Activated CD8-positive, alpha-beta T cell treated with anti-CD3 and anti-CD28 coated beads for 36 hours (primary cell): Measurements from ENCODE around the gene HHEX. TPM values are rescaled to one million over a fixed set of nuclear protein-coding genes. Genes with fewer than 3 reads are reported as not detected.

Source experiments
- ATAC-seq: fragments of 200-7000 bp; cut with Tn5 transposase; one replicate; pipeline ENCODE4 v1.10.0; 2021; ENCODE audit warnings: mild to moderate bottlenecking, moderate library complexity
- CTCF ChIA-PET: fragments of 350-600 bp; sonication (Branson Sonifier 250); formaldehyde crosslinking; loops from one replicate; lab custom pipeline; 2021; ENCODE audit warnings: antibody characterized with exemption; lab: Charles Lee
- POLR2A ChIA-PET: fragments of 350-600 bp; sonication (Branson Sonifier 250); formaldehyde crosslinking; loops from one replicate; lab custom pipeline; 2021; ENCODE audit warnings: antibody characterized with exemption; lab: Charles Lee
- DNase-seq: peaks from one replicate; pipeline ENCODE4 v3.0.0-alpha.2; 2020
- H3K27ac Mint-ChIP-seq: one replicate; pipeline ENCODE4 v1.8.0; 2021; ENCODE audit warnings: mild to moderate bottlenecking, mixed read lengths
- H3K27me3 Mint-ChIP-seq: one replicate; pipeline ENCODE4 v1.8.0; 2021; ENCODE audit warnings: mixed read lengths
- H3K36me3 Mint-ChIP-seq: one replicate; pipeline ENCODE4 v1.8.0; 2021; ENCODE audit warnings: low read depth, mixed read lengths
- H3K4me1 Mint-ChIP-seq: one replicate; pipeline ENCODE4 v1.8.0; 2021; ENCODE audit warnings: low read depth, mixed read lengths
- H3K4me3 Mint-ChIP-seq: one replicate; pipeline ENCODE4 v1.8.0; 2021; ENCODE audit warnings: mild to moderate bottlenecking, moderate library complexity, mixed read lengths
- H3K9me3 Mint-ChIP-seq: one replicate; pipeline ENCODE4 v1.8.0; 2021; ENCODE audit warnings: mixed read lengths
- intact Hi-C: fragments of 100-400 bp; cut with micrococcal nuclease; formaldehyde crosslinking; loops from one replicate; pipeline ENCODE4 v1.10.0; 2022
- total RNA-seq, 2 experiments: library from RNA; stranded (reverse); gene quantifications; one replicate each; pipeline ENCODE4 v1.2.3, GENCODE V29; 2021
- TF ChIP-seq, protein P1 (sequence below): fragments of 200-600 bp; IDR thresholded peaks from one replicate; pipeline ENCODE4 v1.8.0; 2022; ENCODE audit warnings: antibody characterized with exemption, mild to moderate bottlenecking

HHEX gene
- total RNA-seq, 2 experiments from 2014 or later: 0.34 to 0.58 TPM

- Mint-ChIP-seq H3K27me3 (peaks cover 62% of the 10 kb centered on the region), H3K4me1 (peaks cover 22% of the 10 kb centered on the region), H3K36me3 (no peaks in the 10 kb centered on the region), H3K4me3 (peak overlapping the region; percentile 50), H3K9me3 (peaks cover 2% of the 10 kb centered on the region), H3K27ac (no peak overlapping the region)
- DNase-seq: peak; percentile 22
- POLR2A ChIA-PET: interaction anchor here (1.0 to 1.1 kb wide), 2 partner anchors 8 to 115 kb away, joined by 3 read pairs; partner anchors contain the start of gene IDE
- TF ChIP-seq, protein P1, sequence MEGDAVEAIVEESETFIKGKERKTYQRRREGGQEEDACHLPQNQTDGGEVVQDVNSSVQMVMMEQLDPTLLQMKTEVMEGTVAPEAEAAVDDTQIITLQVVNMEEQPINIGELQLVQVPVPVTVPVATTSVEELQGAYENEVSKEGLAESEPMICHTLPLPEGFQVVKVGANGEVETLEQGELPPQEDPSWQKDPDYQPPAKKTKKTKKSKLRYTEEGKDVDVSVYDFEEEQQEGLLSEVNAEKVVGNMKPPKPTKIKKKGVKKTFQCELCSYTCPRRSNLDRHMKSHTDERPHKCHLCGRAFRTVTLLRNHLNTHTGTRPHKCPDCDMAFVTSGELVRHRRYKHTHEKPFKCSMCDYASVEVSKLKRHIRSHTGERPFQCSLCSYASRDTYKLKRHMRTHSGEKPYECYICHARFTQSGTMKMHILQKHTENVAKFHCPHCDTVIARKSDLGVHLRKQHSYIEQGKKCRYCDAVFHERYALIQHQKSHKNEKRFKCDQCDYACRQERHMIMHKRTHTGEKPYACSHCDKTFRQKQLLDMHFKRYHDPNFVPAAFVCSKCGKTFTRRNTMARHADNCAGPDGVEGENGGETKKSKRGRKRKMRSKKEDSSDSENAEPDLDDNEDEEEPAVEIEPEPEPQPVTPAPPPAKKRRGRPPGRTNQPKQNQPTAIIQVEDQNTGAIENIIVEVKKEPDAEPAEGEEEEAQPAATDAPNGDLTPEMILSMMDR: no peak
- CTCF ChIA-PET: no interaction called here
- ATAC-seq: peak; percentile 9
- intact Hi-C loops: no loop called here
Observed at GRCh38 chr10:92688927-92689662, 660 bp upstream of the HHEX start.

DNA sequence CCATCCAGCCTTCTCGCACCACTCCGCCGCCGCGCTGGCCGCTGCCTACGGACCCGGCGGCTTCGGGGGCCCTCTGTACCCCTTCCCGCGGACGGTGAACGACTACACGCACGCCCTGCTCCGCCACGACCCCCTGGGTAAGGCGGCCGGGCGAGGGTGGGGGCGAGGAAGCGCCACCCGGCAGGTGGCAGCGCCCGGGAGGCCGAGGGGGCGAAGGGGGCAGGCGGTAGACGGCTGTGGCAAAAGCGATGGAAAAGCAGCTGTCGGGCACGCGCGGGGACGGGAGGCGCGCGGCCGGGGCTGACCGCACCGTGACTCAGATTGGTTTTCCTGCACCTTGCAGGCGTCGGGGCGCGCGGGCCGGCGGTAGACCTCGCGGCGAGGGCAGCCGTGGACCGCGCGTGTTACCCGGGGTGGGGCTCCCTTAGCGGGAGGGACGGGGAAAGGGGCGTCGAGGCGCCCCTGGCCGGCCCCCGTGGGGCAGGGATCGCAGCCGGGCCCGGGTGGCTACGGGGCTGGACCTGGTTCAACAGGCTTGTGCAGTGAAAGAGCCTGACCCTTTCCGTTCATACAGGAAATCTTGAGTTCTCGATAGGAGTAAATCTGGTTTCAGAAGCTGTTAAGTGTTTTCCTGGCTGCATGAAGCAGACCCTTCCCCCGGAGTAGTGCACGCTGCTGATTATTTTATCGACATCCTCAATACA is 608 bp downstream of the HHEX start:
- H3K4me3 Mint-ChIP-seq: peak overlapping the region; percentile 46
- ATAC-seq (peak; percentile 66), DNase-seq (peak; percentile 80)
- no peak overlapping the region for H3K27ac Mint-ChIP-seq
- peaks cover 59% of the 10 kb centered on the region for H3K27me3 Mint-ChIP-seq
- intact Hi-C loops: loop anchor here (10.0 kb wide), 1 partner anchor 384 kb away; the partner anchor contains the start of gene CYP26A1
- ChIA-PET POLR2A (interaction anchor here (0.6 to 0.9 kb wide), 3 partner anchors 38 to 486 kb away, joined by 3 to 4 read pairs (median 3); no protein-coding TSS in a partner anchor), CTCF (interaction anchor here (0.7 to 0.9 kb wide), 2 partner anchors 100 to 896 kb away, joined by 3 read pairs; no protein-coding TSS in a partner anchor)
- H3K36me3 Mint-ChIP-seq: no peaks in the 10 kb centered on the region
- peaks cover 2% of the 10 kb centered on the region for H3K9me3 Mint-ChIP-seq
- TF ChIP-seq, protein P1: no peak
- peaks cover 22% of the 10 kb centered on the region for H3K4me1 Mint-ChIP-seq

DNA sequence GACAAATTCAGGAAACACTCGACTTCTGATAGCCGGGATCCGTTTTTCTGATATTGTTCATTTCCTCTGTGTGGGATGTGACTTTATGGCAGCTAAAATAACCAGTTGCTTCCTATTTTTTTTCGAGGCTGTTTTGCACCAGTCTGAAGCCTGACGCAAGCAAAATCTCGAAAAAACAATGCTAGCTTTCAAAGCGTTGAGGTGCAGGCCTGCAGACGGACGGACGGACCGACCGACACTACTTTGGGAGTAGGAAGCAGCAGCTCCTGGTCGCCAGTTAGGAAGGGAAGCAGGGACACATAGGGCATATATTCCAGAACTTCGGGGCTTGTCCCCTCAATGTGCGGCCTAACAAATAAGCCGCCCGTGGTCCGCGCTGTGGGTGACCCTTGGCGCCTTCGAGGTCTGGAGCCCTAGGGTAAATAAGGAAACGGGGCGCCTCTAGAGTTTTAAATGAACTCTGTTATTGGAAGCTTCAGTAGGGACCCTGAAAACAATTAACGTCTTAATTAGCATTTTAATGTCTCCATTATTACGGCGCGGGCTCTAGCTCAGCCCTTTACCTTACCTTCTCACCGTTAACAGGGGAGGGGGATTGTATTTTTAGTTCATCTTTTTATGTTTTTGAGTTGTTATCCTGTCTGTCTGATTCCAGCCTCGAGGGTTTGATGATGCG is 1.3 kb downstream of the HHEX start:
- Mint-ChIP-seq H3K36me3 (no peaks in the 10 kb centered on the region), H3K27me3 (peaks cover 53% of the 10 kb centered on the region), H3K4me1 (peaks cover 22% of the 10 kb centered on the region), H3K9me3 (no peaks in the 10 kb centered on the region), H3K27ac (no peak overlapping the region), H3K4me3 (peak overlapping the region; percentile 37)
- CTCF ChIA-PET: interaction anchor here (0.7 to 0.9 kb wide), 2 partner anchors 100 to 897 kb away, joined by 3 read pairs; no protein-coding TSS in a partner anchor
- DNase-seq: peak; percentile 2
- TF ChIP-seq, protein P1: no peak
- intact Hi-C loops: loop anchor here (10.0 kb wide), 1 partner anchor 384 kb away; the partner anchor contains the start of gene CYP26A1
- ATAC-seq: no peak
- POLR2A ChIA-PET: interaction anchor here (0.6 to 0.9 kb wide), 3 partner anchors 39 to 487 kb away, joined by 3 to 4 read pairs (median 3); no protein-coding TSS in a partner anchor

GRCh38 chr10:92691591-92692079 is 1.9 kb downstream of the HHEX start:
- Mint-ChIP-seq H3K27me3 (peaks cover 56% of the 10 kb centered on the region), H3K4me1 (peaks cover 22% of the 10 kb centered on the region), H3K36me3 (no peaks in the 10 kb centered on the region), H3K4me3 (peak overlapping the region; percentile 8), H3K9me3 (no peaks in the 10 kb centered on the region), H3K27ac (no peak overlapping the region)
- DNase-seq: peak; percentile 64
- peak; percentile 29 for ATAC-seq
- ChIA-PET CTCF (interaction anchor here (0.9 kb wide), 1 partner anchor 101 kb away, joined by 3 read pairs; no protein-coding TSS in a partner anchor), POLR2A (no interaction called here)
- TF ChIP-seq, protein P1: no peak
- intact Hi-C loops: loop anchor here (10.0 kb wide), 1 partner anchor 383 kb away; the partner anchor contains the start of gene CYP26A1
